Natural killer cell (primary cell): ENCODE results near the gene CCDC112. TPM values are rescaled to one million over a fixed set of nuclear protein-coding genes. Genes with fewer than 3 reads are reported as not detected.

Experiments
- ATAC-seq, 3 donors: fragments of 150-1000 bp in 2 of 3; fragments of 200-7000 bp in 1 of 3; cut with Tn5 transposase; 1 replicate in 1 of 3; 2 replicates in 2 of 3; pipeline ENCODE4 v1.10.0; 2021; ENCODE audit warnings: mild to moderate bottlenecking in 2 of 3, moderate library complexity in 2 of 3
- DNase-seq, 2 donors: peaks; one replicate each; pipeline versions ENCODE4 v3.0.0 to v3.0.0-alpha.2; 2013 to 2021; ENCODE audit warnings: mixed read lengths in 1 of 2
- H3K27ac ChIP-seq: one replicate; pipeline ENCODE4 v1.5.1; 2013; ENCODE audit warnings: mild to moderate bottlenecking, low read length
- H3K27me3 ChIP-seq: one replicate; pipeline ENCODE4 v1.6.1; 2013; ENCODE audit warnings: low read length; ENCODE audit not compliant: control insufficient read depth, insufficient read depth
- H3K36me3 ChIP-seq: one replicate; pipeline ENCODE4 v1.6.1; 2013; ENCODE audit warnings: low read length; ENCODE audit not compliant: control insufficient read depth, insufficient read depth
- H3K4me1 ChIP-seq: one replicate; pipeline ENCODE4 v1.6.1; 2013; ENCODE audit warnings: low read length; ENCODE audit not compliant: control insufficient read depth, insufficient read depth
- H3K4me3 ChIP-seq: one replicate; pipeline ENCODE4 v1.5.1; 2013; ENCODE audit warnings: low read length
- H3K9me3 ChIP-seq: one replicate; pipeline ENCODE4 v1.6.1; 2013; ENCODE audit warnings: low read length; ENCODE audit not compliant: control insufficient read depth, insufficient read depth
- H3K27ac Mint-ChIP-seq, 2 donors: one replicate each; pipeline ENCODE4 v1.8.0; 2022; ENCODE audit warnings: mild to moderate bottlenecking in 2 of 2, mixed read lengths in 2 of 2, moderate library complexity in 1 of 2
- H3K27me3 Mint-ChIP-seq, 2 donors: one replicate each; pipeline ENCODE4 v1.8.0; 2022; ENCODE audit warnings: low read depth in 2 of 2, mixed read lengths in 2 of 2
- H3K36me3 Mint-ChIP-seq: one replicate; pipeline ENCODE4 v1.8.0; 2022; ENCODE audit warnings: mixed read lengths
- H3K4me1 Mint-ChIP-seq, 2 donors: one replicate each; pipeline ENCODE4 v1.8.0; 2022; ENCODE audit warnings: mixed read lengths in 2 of 2
- H3K4me3 Mint-ChIP-seq: one replicate; pipeline ENCODE4 v1.8.0; 2022; ENCODE audit warnings: mild to moderate bottlenecking, moderate library complexity, mixed read lengths
- H3K9me3 Mint-ChIP-seq, 2 donors: one replicate each; pipeline ENCODE4 v1.8.0; 2022; ENCODE audit warnings: mixed read lengths in 2 of 2
- WGBS: methylation state at CpG from one replicate; pipeline ENCODE4 v1.1.7; 2013; ENCODE audit warnings: missing lambda C conversion rate; ENCODE audit not compliant: insufficient coverage; 5-methylcytosine and 5-hydroxymethylcytosine counted together
- intact Hi-C: fragments of 100-400 bp; cut with micrococcal nuclease; formaldehyde crosslinking; loops from one replicate; pipeline ENCODE4 v1.14.2; 2022
- total RNA-seq, 4 donors: library from RNA; stranded (reverse); fragments of 120-200 nt in 1 of 4; gene quantifications; one replicate each; pipeline versions ENCODE4 v1.2.3 to v1.2.4, GENCODE V29; 2013 to 2022
- TF ChIP-seq, protein P1 (sequence below): fragments of 200-600 bp; IDR thresholded peaks from one replicate; pipeline ENCODE4 v1.8.0; 2022; ENCODE audit warnings: antibody characterized with exemption

The CCDC112 gene
- total RNA-seq, 3 donors from 2014 or later (not counting 1 experiment from before 2014, with no cell fraction given): 2.5 to 3.7 (median 3.1) TPM

DNA sequence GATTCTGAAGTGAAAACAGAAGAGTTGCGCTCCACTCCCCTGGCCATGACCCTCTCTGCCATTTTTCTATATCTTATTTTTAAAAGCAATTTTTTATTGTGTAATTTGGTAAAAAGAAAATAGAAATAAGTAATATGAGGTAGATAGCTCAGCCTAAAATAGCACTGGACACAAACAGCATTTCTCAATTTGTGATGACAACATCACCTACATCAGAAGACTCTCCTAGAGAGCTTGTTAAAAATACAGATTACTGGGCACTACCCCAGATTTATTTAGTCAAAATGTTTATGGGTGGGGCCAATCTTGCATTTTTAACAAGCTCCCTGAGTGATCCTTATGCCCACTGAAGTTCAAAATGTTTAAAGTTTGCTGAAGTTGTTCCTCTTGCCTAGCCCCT is 40.5 kb upstream of the CCDC112 start:
- H3K9me3 Mint-ChIP-seq: no peaks in the 10 kb centered on the region
- Histone ChIP-seq H3K27ac (no peak overlapping the region), H3K4me3 (no peak overlapping the region), H3K27me3 (peaks cover 3% of the 10 kb centered on the region), H3K4me1 (no peaks in the 10 kb centered on the region), H3K36me3 (no peaks in the 10 kb centered on the region), H3K9me3 (no peaks in the 10 kb centered on the region)
- TF ChIP-seq, protein P1, sequence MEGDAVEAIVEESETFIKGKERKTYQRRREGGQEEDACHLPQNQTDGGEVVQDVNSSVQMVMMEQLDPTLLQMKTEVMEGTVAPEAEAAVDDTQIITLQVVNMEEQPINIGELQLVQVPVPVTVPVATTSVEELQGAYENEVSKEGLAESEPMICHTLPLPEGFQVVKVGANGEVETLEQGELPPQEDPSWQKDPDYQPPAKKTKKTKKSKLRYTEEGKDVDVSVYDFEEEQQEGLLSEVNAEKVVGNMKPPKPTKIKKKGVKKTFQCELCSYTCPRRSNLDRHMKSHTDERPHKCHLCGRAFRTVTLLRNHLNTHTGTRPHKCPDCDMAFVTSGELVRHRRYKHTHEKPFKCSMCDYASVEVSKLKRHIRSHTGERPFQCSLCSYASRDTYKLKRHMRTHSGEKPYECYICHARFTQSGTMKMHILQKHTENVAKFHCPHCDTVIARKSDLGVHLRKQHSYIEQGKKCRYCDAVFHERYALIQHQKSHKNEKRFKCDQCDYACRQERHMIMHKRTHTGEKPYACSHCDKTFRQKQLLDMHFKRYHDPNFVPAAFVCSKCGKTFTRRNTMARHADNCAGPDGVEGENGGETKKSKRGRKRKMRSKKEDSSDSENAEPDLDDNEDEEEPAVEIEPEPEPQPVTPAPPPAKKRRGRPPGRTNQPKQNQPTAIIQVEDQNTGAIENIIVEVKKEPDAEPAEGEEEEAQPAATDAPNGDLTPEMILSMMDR: no peak
- no peak overlapping the region for H3K27ac Mint-ChIP-seq
- intact Hi-C loops: no loop called here
- WGBS: no CpG with 5 or more reads among the region's 1 CpG
- H3K4me3 Mint-ChIP-seq: no peak overlapping the region
- ATAC-seq (no peak), DNase-seq (no peak)
- no peaks in the 10 kb centered on the region for H3K36me3 Mint-ChIP-seq
- H3K27me3 Mint-ChIP-seq: peaks cover 14 to 40% of the 10 kb centered on the region in 2 donors
- H3K4me1 Mint-ChIP-seq: peaks cover 0 to 4% of the 10 kb centered on the region in 2 donors

DNA sequence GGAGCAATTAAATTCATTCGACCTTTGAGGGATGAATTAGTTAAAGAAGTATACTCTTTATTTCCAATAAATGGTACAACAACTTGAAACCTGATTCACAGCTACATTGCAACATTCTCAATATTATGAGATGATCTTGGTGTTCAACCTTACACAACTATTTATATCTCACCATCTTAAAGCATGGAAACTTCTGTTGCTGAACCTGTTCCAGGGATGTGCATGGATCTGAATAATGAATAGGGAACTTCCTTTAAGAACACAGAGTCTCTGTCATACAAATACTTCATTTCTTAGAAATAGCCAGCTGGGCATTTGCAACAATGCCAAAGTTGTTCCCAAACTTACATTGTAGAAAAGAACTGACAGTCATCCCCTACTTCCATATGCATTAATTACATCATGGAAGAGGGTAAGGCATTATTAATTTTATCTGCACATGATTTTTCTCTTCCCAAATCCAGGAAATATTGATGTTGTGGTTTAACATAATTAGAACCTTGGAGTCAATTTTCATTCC is 39.8 kb upstream of the CCDC112 start:
- Mint-ChIP-seq H3K27ac (no peak overlapping the region), H3K9me3 (no peaks in the 10 kb centered on the region), H3K4me3 (no peak overlapping the region), H3K27me3 (peaks cover 16 to 47% of the 10 kb centered on the region in 2 donors), H3K4me1 (peaks cover 0 to 4% of the 10 kb centered on the region in 2 donors), H3K36me3 (no peaks in the 10 kb centered on the region)
- Histone ChIP-seq H3K36me3 (no peaks in the 10 kb centered on the region), H3K4me1 (no peaks in the 10 kb centered on the region), H3K27me3 (peaks cover 3% of the 10 kb centered on the region), H3K27ac (no peak overlapping the region), H3K9me3 (no peaks in the 10 kb centered on the region), H3K4me3 (no peak overlapping the region)
- intact Hi-C loops: no loop called here
- no peak for DNase-seq
- no peak for ATAC-seq
- TF ChIP-seq, protein P1: no peak
- no CpG with 5 or more reads among the region's 1 CpG for WGBS

DNA sequence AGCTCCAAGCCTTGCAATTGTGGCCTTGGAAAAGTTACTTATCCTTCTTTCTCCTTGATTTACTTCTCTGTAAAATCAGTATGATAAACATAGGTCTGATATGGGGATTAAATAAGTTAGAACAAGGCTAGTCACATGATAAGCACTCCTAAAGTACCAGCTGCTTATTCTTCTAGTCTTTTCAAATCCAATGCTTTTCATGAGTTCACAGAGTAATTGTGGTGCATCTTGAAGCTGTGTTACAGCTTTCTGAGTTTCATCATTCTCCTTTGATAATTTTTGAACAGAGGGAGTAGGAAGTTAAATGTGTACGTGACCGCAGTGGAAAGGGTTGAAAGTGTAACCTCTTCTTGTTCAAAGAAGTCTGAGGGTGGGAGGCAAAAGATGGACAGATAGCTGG is 38.8 kb upstream of the CCDC112 start:
- peaks cover 0 to 4% of the 10 kb centered on the region in 2 donors for H3K4me1 Mint-ChIP-seq
- Histone ChIP-seq H3K27ac (no peak overlapping the region), H3K4me1 (no peaks in the 10 kb centered on the region), H3K27me3 (peaks cover 5% of the 10 kb centered on the region), H3K36me3 (no peaks in the 10 kb centered on the region), H3K4me3 (no peak overlapping the region), H3K9me3 (no peaks in the 10 kb centered on the region)
- no peaks in the 10 kb centered on the region for H3K36me3 Mint-ChIP-seq
- ATAC-seq: no peak
- 97% methylated on average over 1 of the region's 2 CpGs for WGBS
- H3K9me3 Mint-ChIP-seq: no peaks in the 10 kb centered on the region
- H3K4me3 Mint-ChIP-seq: no peak overlapping the region
- H3K27ac Mint-ChIP-seq: no peak overlapping the region
- intact Hi-C loops: no loop called here
- TF ChIP-seq, protein P1: no peak
- no peak for DNase-seq
- H3K27me3 Mint-ChIP-seq: peaks cover 20 to 51% of the 10 kb centered on the region in 2 donors

DNA sequence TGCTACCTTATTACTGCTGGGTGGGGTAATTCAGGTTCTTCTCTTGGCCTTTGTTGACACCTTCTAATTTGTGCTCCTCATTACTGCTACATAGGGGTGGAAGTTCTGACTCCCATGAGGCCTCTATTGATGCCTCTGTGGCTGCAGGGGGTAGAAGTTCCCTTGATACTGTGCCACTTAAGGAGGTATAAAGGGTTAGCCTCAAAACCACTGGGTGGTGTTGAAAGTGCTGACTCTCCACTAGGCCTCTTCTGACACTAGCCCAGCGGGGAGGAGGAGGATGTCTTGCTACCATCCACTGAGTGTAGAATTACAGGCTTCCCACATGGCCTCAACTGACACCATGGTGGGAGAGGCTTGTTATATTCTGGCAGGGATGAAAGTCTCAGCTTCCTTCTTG is 36.7 kb upstream of the CCDC112 start:
- ATAC-seq (peak in 2 of 3 donors; percentile 18 to 54), DNase-seq (peak in 1 of 2 donors; percentile 8)
- Mint-ChIP-seq H3K27me3 (peaks cover 14 to 59% of the 10 kb centered on the region in 2 donors), H3K36me3 (no peaks in the 10 kb centered on the region), H3K4me3 (no peak overlapping the region), H3K27ac (no peak overlapping the region), H3K4me1 (peaks cover 0 to 4% of the 10 kb centered on the region in 2 donors), H3K9me3 (no peaks in the 10 kb centered on the region)
- Histone ChIP-seq H3K27me3 (peaks cover 5% of the 10 kb centered on the region), H3K9me3 (no peaks in the 10 kb centered on the region), H3K4me3 (no peak overlapping the region), H3K27ac (no peak overlapping the region), H3K36me3 (no peaks in the 10 kb centered on the region), H3K4me1 (no peaks in the 10 kb centered on the region)
- TF ChIP-seq, protein P1: no peak
- intact Hi-C loops: no loop called here
- WGBS: 33% methylated on average over 1 of the region's 1 CpG
